K562 (cell line): ENCODE data around the gene GAL3ST3.

Experiments
- CTCF ChIP-seq, 3 experiments: IDR thresholded peaks in 2 of 3; conservative IDR thresholded peaks in 1 of 3; 2 replicates each; pipeline ENCODE4 v1.5.1; 2011 to 2012; ENCODE audit warnings: low read length in 3 of 3, mild to moderate bottlenecking in 3 of 3, control low read depth in 2 of 3, improper control_type of control experiment in 1 of 3, inconsistent platforms in 1 of 3, low read depth in 1 of 3, mixed read lengths in 1 of 3, moderate library complexity in 1 of 3; ENCODE audit not compliant: insufficient read depth in 2 of 3
- EZH2 ChIP-seq: IDR thresholded peaks from 2 replicates; pipeline ENCODE4 v1.6.1; 2012; ENCODE audit warnings: low read depth, mild to moderate bottlenecking, inconsistent platforms, low read length, borderline replicate concordance
- FOXA3 ChIP-seq, 2 experiments: fragments of 450-650 bp in 1 of 2; sonication (generic) in 1 of 2; formaldehyde crosslinking; IDR thresholded peaks in 1 of 2; conservative IDR thresholded peaks in 1 of 2; 2 replicates each; pipeline versions ENCODE4 v1.4.0 to v1.8.0; 2020 to 2022; ENCODE audit warnings: mild to moderate bottlenecking in 2 of 2, missing genetic modification reagents in 1 of 2
- GATAD2A ChIP-seq: fragments of 450-650 bp; IDR thresholded peaks from 2 replicates; pipeline ENCODE4 v1.6.1; 2017
- HINFP ChIP-seq: fragments of 450-650 bp; conservative IDR thresholded peaks from 2 replicates; pipeline ENCODE4 v1.6.1; 2016; ENCODE audit warnings: missing genetic modification characterization, low read depth, mild to moderate bottlenecking, control low read depth, missing compliant biosample characterization
- MYC ChIP-seq, 2 experiments: fragments of 250-450 bp in 1 of 2; sonication (Bioruptor Pico) in 1 of 2; IDR thresholded peaks; 2 replicates each; pipeline versions ENCODE4 v1.5.1 to v1.6.1; 2012 to 2021; ENCODE audit warnings: low read depth in 2 of 2, borderline replicate concordance in 1 of 2, improper control_type of control experiment in 1 of 2, low read length in 1 of 2, mild to moderate bottlenecking in 1 of 2, moderate library complexity in 1 of 2
- NR2C2 ChIP-seq, 2 experiments: fragments of 200-800 bp in 1 of 2; sonication (Bioruptor generic) in 1 of 2; sonication (generic) in 1 of 2; formaldehyde crosslinking in 1 of 2; IDR thresholded peaks; 2 replicates each; pipeline versions ENCODE4 v1.6.1 to v1.8.0; 2016 to 2022; ENCODE audit warnings: mild to moderate bottlenecking in 1 of 2, missing compliant biosample characterization in 1 of 2, missing genetic modification characterization in 1 of 2, missing genetic modification reagents in 1 of 2
- TAF1 ChIP-seq: IDR thresholded peaks from 2 replicates; pipeline ENCODE4 v1.6.1; 2011; ENCODE audit warnings: mild to moderate bottlenecking, low read length, moderate library complexity; ENCODE audit not compliant: insufficient read depth, control insufficient read depth, severe bottlenecking; ENCODE audit errors: extremely low read depth
- YY1 ChIP-seq, 3 experiments: IDR thresholded peaks; 2 replicates each; pipeline ENCODE4 v1.6.1; 2011; ENCODE audit warnings: low read length in 2 of 3, mild to moderate bottlenecking in 2 of 3, moderate library complexity in 2 of 3, borderline replicate concordance in 1 of 3, control low read depth in 1 of 3, low read depth in 1 of 3; ENCODE audit not compliant: insufficient read depth in 3 of 3, insufficient replicate concordance in 2 of 3, control insufficient read depth in 1 of 3, insufficient read length in 1 of 3; ENCODE audit errors: extremely low read depth in 1 of 3
- ZFPM2 ChIP-seq: fragments of 250-450 bp; sonication (Bioruptor Pico); IDR thresholded peaks from 2 replicates; pipeline ENCODE4 v1.5.1; 2022; ENCODE audit warnings: mild to moderate bottlenecking
- ZNF431 ChIP-seq: sonication (generic); formaldehyde crosslinking; IDR thresholded peaks from 2 replicates; pipeline ENCODE4 v1.8.0; 2022; ENCODE audit warnings: mild to moderate bottlenecking, missing genetic modification reagents
- TF ChIP-seq, protein P1 (sequence below), 2 experiments: fragments of 450-650 bp in 1 of 2; sonication (generic) in 1 of 2; formaldehyde crosslinking in 1 of 2; IDR thresholded peaks in 1 of 2; conservative IDR thresholded peaks in 1 of 2; 2 replicates each; pipeline versions ENCODE4 v1.6.1 to v1.8.1; 2016 to 2023; ENCODE audit warnings: mild to moderate bottlenecking in 2 of 2, moderate library complexity in 2 of 2, inconsistent platforms in 1 of 2, missing genetic modification reagents in 1 of 2

DNA sequence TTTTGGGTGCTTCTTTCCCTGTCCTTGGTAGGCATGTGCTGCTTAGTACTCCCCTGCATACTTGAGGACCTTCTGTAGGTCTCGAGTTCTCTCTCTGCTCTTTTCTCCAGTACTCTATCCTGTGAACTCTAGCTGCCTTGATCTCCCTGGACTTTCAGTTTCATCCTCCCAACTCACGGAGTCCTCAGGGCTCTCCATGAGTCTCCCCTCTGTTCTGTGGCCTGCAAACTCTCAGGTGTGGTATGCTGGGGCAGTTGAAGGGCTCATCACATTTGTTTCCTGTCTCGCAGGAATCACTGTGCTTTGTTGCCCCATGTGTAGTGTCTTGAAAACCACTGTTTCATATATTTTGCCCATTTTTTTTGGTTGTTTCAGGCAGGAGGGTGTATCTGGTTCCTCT is 17.8 kb upstream of the GAL3ST3 start:
- TF ChIP-seq CTCF (IDR thresholded peaks at IDR 0.05 in 2 of 3, conservative IDR thresholded peaks at IDR 0.05 in 1 of 3; ENCODE audit: insufficient read depth in 2 of 3, low read depth in 1 of 3, low read length in 3 of 3), result no peak
- TF ChIP-seq EZH2, result no peak
- TF ChIP-seq FOXA3 (CRISPR knock-in tag; conservative IDR thresholded peaks at IDR 0.05 in 1 of 2, IDR thresholded peaks at IDR 0.05 in 1 of 2), result no peak
- TF ChIP-seq, protein P1, sequence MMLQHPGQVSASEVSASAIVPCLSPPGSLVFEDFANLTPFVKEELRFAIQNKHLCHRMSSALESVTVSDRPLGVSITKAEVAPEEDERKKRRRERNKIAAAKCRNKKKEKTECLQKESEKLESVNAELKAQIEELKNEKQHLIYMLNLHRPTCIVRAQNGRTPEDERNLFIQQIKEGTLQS (IDR thresholded peaks at IDR 0.05), result no peak
- TF ChIP-seq, protein P1 (CRISPR knock-in tag; conservative IDR thresholded peaks at IDR 0.05), result no peak
- TF ChIP-seq MYC (IDR thresholded peaks at IDR 0.05; ENCODE audit: low read depth, low read length), result no peak
- TF ChIP-seq MYC (CRISPR knock-in tag; IDR thresholded peaks at IDR 0.05; ENCODE audit: borderline replicate concordance, low read depth), result no peak
- no peak for TF ChIP-seq GATAD2A
- no peak for TF ChIP-seq HINFP (tag)
- TF ChIP-seq ZFPM2 (CRISPR knock-in tag), result no peak
- TF ChIP-seq YY1 (IDR thresholded peaks at IDR 0.05; ENCODE audit: borderline replicate concordance in 1 of 3, control insufficient read depth in 1 of 3, extremely low read depth in 1 of 3, insufficient read depth in 3 of 3, insufficient read length in 1 of 3, insufficient replicate concordance in 2 of 3, low read depth in 1 of 3, low read length in 2 of 3), result no peak
- TF ChIP-seq TAF1, result no peak
- no peak for TF ChIP-seq ZNF431 (CRISPR knock-in tag)
- TF ChIP-seq NR2C2 (CRISPR knock-in tag; IDR thresholded peaks at IDR 0.05), result no peak
- TF ChIP-seq NR2C2 (tag; IDR thresholded peaks at IDR 0.05), result no peak
